GM23338 (cell line): ENCODE measurements around the gene NDC80. TPM values are rescaled to one million over a fixed set of nuclear protein-coding genes. Genes with fewer than 3 reads are reported as not detected.

ENCODE experiments used
- ATAC-seq: fragments of 200-7000 bp; cut with Tn5 transposase; 3 replicates; pipeline ENCODE4 v1.9.1; 2020
- DNase-seq: peaks from one replicate; pipeline ENCODE4 v3.0.0-alpha.2; 2015; ENCODE audit warnings: low spot score
- H2AFZ ChIP-seq: fragments of 200-600 bp; sonication (generic); 2 replicates; pipeline ENCODE4 v1.8.0; 2016; ENCODE audit warnings: antibody characterized with exemption, mild to moderate bottlenecking, moderate library complexity
- H3F3A ChIP-seq: fragments of 200-600 bp; sonication (generic); replicated peaks from 2 replicates; pipeline ENCODE4 v1.8.0; 2017; ENCODE audit warnings: antibody characterized with exemption, mixed run types, low read depth
- H3K27ac ChIP-seq: fragments of 200-600 bp; sonication (generic); 2 replicates; pipeline ENCODE4 v1.6.1; 2016; ENCODE audit warnings: low read depth
- H3K27me3 ChIP-seq: fragments of 200-600 bp; sonication (generic); 2 replicates; pipeline ENCODE4 v1.8.0; 2016; ENCODE audit warnings: mild to moderate bottlenecking, mixed run types, moderate library complexity; ENCODE audit not compliant: insufficient read depth
- H3K36me3 ChIP-seq: fragments of 200-600 bp; sonication (generic); 2 replicates; pipeline ENCODE4 v1.8.0; 2016; ENCODE audit warnings: mild to moderate bottlenecking; ENCODE audit not compliant: insufficient read depth
- H3K4me1 ChIP-seq: fragments of 200-600 bp; sonication (generic); 2 replicates; pipeline ENCODE4 v1.8.0; 2016; ENCODE audit warnings: mild to moderate bottlenecking, moderate library complexity; ENCODE audit not compliant: insufficient read depth
- H3K4me2 ChIP-seq: fragments of 200-600 bp; sonication (generic); 2 replicates; pipeline ENCODE4 v1.7.1; 2017; ENCODE audit warnings: mixed run types
- H3K4me3 ChIP-seq: fragments of 200-600 bp; sonication (generic); 2 replicates; pipeline ENCODE4 v1.6.1; 2016; ENCODE audit warnings: mixed run types
- H3K79me2 ChIP-seq: fragments of 200-600 bp; sonication (generic); replicated peaks from 2 replicates; pipeline ENCODE4 v1.8.0; 2017; ENCODE audit warnings: mild to moderate bottlenecking; ENCODE audit not compliant: insufficient read depth
- H3K9me2 ChIP-seq: fragments of 200-600 bp; sonication (generic); 2 replicates; pipeline ENCODE4 v1.8.0; 2017; ENCODE audit not compliant: insufficient read depth
- H4K20me1 ChIP-seq: fragments of 200-600 bp; sonication (generic); replicated peaks from 2 replicates; pipeline ENCODE4 v1.8.0; 2017; ENCODE audit warnings: mild to moderate bottlenecking; ENCODE audit not compliant: insufficient read depth
- H3K27ac Mint-ChIP-seq: 2 replicates; pipeline ENCODE4 v1.8.0; 2020; ENCODE audit warnings: inconsistent platforms, mild to moderate bottlenecking, moderate library complexity, mixed read lengths
- H3K27me3 Mint-ChIP-seq: 3 replicates; pipeline ENCODE4 v1.8.0; 2022; ENCODE audit warnings: low read depth, mild to moderate bottlenecking, moderate library complexity, mixed read lengths, inconsistent platforms; ENCODE audit not compliant: insufficient read depth, poor library complexity
- H3K36me3 Mint-ChIP-seq: 3 replicates; pipeline ENCODE4 v1.8.0; 2021; ENCODE audit warnings: low read depth, mild to moderate bottlenecking, inconsistent platforms, moderate library complexity, mixed read lengths
- H3K4me1 Mint-ChIP-seq: 3 replicates; pipeline ENCODE4 v1.8.0; 2020; ENCODE audit warnings: mild to moderate bottlenecking, inconsistent platforms, mixed read lengths
- H3K4me3 Mint-ChIP-seq: 3 replicates; pipeline ENCODE4 v1.8.0; 2021; ENCODE audit warnings: moderate library complexity, mild to moderate bottlenecking, inconsistent platforms, mixed read lengths
- H3K9me3 Mint-ChIP-seq: 3 replicates; pipeline ENCODE4 v1.8.0; 2020; ENCODE audit warnings: moderate library complexity, mild to moderate bottlenecking, inconsistent platforms, mixed read lengths
- CREB1 ChIP-seq: fragments of 250-450 bp; sonication (Bioruptor Pico); IDR thresholded peaks from 2 replicates; pipeline ENCODE4 v1.5.0; 2020; ENCODE audit warnings: low read depth, mild to moderate bottlenecking, moderate library complexity
- ETS1 ChIP-seq: IDR thresholded peaks from 2 replicates; pipeline ENCODE4 v1.6.1; 2016; ENCODE audit warnings: antibody characterized with exemption
- EZH2 ChIP-seq: fragments of 200-600 bp; sonication (generic); IDR thresholded peaks from one replicate; pipeline ENCODE4 v1.8.0; 2017; ENCODE audit warnings: antibody characterized with exemption, mild to moderate bottlenecking, low read depth; ENCODE audit not compliant: unreplicated experiment
- JUNB ChIP-seq: IDR thresholded peaks from one replicate; pipeline ENCODE4 v1.6.1; 2016; ENCODE audit warnings: antibody characterized with exemption; ENCODE audit not compliant: unreplicated experiment
- POLR2AphosphoS5 ChIP-seq: IDR thresholded peaks from 2 replicates; pipeline ENCODE4 v1.6.1; 2016; ENCODE audit warnings: antibody characterized with exemption, low read depth
- STAT1 ChIP-seq: IDR thresholded peaks from one replicate; pipeline ENCODE4 v1.6.1; 2016; ENCODE audit warnings: antibody characterized with exemption; ENCODE audit not compliant: unreplicated experiment
- polyA plus RNA-seq: library from polyadenylated mRNA; unstranded; fragments of >200 nt; fragmentation: Nextera tagmentation; extraction: Ambion mirVana; gene quantifications from 2 replicates; pipeline ENCODE4 v1.2.1, GENCODE V29; 2016
- total RNA-seq: library from RNA; depleted of rRNA; stranded (reverse); fragments of >200 nt; shearing (Covaris generic); gene quantifications from 2 replicates; pipeline ENCODE4 v1.2.3, GENCODE V29; 2014
- TF ChIP-seq, protein P1 (sequence below): fragments of 250-450 bp; sonication (Bioruptor Pico); IDR thresholded peaks from 2 replicates; pipeline ENCODE4 v1.5.0; 2020; ENCODE audit warnings: mild to moderate bottlenecking, moderate library complexity
- TF ChIP-seq, protein P2 (sequence below), 2 experiments: fragments of 200-600 bp in 1 of 2; sonication (generic) in 1 of 2; conservative IDR thresholded peaks; 2 replicates each; pipeline versions ENCODE4 v1.5.1 to v1.6.1; 2016 to 2017; ENCODE audit warnings: antibody characterized with exemption in 2 of 2, low read depth in 2 of 2, mild to moderate bottlenecking in 2 of 2, moderate library complexity in 1 of 2

The NDC80 gene
- total and polyA plus RNA-seq, 2 experiments from 2014 or later: 36.6 to 58.4 TPM

DNA sequence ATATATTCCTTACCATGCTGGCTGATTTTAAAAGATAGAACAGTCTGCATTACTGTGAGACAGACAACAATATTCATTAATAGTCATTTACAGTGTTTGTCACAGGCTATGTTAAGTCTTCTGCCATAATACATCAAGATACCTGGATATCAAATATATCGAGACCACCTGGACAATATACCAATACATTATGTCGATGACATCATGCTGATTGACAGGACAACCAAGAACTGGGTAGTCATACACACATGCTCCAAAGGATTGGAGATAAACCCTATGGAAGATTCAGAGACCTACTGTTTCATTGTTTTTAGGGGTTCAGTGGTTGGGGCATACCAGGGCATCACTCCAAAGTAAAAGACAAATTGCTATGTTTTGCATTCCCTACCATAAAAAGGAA lies 57.6 kb downstream of the NDC80 start (continued):
- no peak for TF ChIP-seq ETS1
- TF ChIP-seq, protein P1, sequence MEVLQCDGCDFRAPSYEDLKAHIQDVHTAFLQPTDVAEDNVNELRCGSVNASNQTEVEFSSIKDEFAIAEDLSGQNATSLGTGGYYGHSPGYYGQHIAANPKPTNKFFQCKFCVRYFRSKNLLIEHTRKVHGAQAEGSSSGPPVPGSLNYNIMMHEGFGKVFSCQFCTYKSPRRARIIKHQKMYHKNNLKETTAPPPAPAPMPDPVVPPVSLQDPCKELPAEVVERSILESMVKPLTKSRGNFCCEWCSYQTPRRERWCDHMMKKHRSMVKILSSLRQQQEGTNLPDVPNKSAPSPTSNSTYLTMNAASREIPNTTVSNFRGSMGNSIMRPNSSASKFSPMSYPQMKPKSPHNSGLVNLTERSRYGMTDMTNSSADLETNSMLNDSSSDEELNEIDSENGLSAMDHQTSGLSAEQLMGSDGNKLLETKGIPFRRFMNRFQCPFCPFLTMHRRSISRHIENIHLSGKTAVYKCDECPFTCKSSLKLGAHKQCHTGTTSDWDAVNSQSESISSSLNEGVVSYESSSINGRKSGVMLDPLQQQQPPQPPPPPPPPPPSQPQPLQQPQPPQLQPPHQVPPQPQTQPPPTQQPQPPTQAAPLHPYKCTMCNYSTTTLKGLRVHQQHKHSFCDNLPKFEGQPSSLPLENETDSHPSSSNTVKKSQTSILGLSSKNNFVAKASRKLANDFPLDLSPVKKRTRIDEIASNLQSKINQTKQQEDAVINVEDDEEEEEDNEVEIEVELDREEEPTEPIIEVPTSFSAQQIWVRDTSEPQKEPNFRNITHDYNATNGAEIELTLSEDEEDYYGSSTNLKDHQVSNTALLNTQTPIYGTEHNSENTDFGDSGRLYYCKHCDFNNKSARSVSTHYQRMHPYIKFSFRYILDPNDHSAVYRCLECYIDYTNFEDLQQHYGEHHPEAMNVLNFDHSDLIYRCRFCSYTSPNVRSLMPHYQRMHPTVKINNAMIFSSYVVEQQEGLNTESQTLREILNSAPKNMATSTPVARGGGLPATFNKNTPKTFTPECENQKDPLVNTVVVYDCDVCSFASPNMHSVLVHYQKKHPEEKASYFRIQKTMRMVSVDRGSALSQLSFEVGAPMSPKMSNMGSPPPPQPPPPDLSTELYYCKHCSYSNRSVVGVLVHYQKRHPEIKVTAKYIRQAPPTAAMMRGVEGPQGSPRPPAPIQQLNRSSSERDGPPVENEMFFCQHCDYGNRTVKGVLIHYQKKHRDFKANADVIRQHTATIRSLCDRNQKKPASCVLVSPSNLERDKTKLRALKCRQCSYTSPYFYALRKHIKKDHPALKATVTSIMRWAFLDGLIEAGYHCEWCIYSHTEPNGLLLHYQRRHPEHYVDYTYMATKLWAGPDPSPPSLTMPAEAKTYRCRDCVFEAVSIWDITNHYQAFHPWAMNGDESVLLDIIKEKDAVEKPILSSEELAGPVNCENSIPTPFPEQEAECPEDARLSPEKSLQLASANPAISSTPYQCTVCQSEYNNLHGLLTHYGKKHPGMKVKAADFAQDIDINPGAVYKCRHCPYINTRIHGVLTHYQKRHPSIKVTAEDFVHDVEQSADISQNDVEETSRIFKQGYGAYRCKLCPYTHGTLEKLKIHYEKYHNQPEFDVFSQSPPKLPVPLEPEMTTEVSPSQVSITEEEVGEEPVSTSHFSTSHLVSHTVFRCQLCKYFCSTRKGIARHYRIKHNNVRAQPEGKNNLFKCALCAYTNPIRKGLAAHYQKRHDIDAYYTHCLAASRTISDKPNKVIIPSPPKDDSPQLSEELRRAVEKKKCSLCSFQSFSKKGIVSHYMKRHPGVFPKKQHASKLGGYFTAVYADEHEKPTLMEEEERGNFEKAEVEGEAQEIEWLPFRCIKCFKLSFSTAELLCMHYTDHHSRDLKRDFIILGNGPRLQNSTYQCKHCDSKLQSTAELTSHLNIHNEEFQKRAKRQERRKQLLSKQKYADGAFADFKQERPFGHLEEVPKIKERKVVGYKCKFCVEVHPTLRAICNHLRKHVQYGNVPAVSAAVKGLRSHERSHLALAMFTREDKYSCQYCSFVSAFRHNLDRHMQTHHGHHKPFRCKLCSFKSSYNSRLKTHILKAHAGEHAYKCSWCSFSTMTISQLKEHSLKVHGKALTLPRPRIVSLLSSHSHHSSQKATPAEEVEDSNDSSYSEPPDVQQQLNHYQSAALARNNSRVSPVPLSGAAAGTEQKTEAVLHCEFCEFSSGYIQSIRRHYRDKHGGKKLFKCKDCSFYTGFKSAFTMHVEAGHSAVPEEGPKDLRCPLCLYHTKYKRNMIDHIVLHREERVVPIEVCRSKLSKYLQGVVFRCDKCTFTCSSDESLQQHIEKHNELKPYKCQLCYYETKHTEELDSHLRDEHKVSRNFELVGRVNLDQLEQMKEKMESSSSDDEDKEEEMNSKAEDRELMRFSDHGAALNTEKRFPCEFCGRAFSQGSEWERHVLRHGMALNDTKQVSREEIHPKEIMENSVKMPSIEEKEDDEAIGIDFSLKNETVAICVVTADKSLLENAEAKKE (CRISPR knock-in tag): no peak

GRCh38 chr18:2635586-2635985 lies 64.2 kb downstream of the NDC80 start:
- Histone ChIP-seq H3K27ac (no peak overlapping the region), H3K4me3 (no peak overlapping the region), H3F3A (no peaks in the 10 kb centered on the region), H4K20me1 (no peaks in the 10 kb centered on the region), H3K79me2 (no peaks in the 10 kb centered on the region), H3K36me3 (no peaks in the 10 kb centered on the region), H3K4me1 (no peaks in the 10 kb centered on the region), H2AFZ (no peak overlapping the region), H3K27me3 (no peaks in the 10 kb centered on the region), H3K9me2 (no peaks in the 10 kb centered on the region), H3K4me2 (no peak overlapping the region)
- Mint-ChIP-seq H3K4me1 (no peaks in the 10 kb centered on the region), H3K4me3 (no peak overlapping the region), H3K9me3 (peaks cover 10% of the 10 kb centered on the region; the same call in 2 of the 3 replicates), H3K27me3 (peaks cover 7% of the 10 kb centered on the region), H3K36me3 (no peaks in the 10 kb centered on the region), H3K27ac (no peak overlapping the region)
- TF ChIP-seq EZH2 (no peak), POLR2AphosphoS5 (no peak), STAT1 (no peak), JUNB (no peak), CREB1 (CRISPR knock-in tag) (no peak)
- TF ChIP-seq, protein P2, sequence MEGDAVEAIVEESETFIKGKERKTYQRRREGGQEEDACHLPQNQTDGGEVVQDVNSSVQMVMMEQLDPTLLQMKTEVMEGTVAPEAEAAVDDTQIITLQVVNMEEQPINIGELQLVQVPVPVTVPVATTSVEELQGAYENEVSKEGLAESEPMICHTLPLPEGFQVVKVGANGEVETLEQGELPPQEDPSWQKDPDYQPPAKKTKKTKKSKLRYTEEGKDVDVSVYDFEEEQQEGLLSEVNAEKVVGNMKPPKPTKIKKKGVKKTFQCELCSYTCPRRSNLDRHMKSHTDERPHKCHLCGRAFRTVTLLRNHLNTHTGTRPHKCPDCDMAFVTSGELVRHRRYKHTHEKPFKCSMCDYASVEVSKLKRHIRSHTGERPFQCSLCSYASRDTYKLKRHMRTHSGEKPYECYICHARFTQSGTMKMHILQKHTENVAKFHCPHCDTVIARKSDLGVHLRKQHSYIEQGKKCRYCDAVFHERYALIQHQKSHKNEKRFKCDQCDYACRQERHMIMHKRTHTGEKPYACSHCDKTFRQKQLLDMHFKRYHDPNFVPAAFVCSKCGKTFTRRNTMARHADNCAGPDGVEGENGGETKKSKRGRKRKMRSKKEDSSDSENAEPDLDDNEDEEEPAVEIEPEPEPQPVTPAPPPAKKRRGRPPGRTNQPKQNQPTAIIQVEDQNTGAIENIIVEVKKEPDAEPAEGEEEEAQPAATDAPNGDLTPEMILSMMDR (conservative IDR thresholded peaks at IDR 0.05; ENCODE audit: low read depth in 2 of 2): no peak
- DNase-seq: no peak
- ATAC-seq: no peak
